Sigmoid colon (tissue), 4 donors: ENCODE data around the gene ST8SIA1.

Experiments
- POLR2A ChIP-seq, 2 donors: fragments of 450-650 bp; IDR thresholded peaks; one replicate each; pipeline ENCODE4 v1.6.1; 2016; ENCODE audit warnings: antibody characterized with exemption in 2 of 2, mild to moderate bottlenecking in 2 of 2, moderate library complexity in 2 of 2
- POLR2AphosphoS5 ChIP-seq, 4 donors: sonication (generic); formaldehyde crosslinking; IDR thresholded peaks; one replicate each; pipeline ENCODE4 v1.6.1; 2017; ENCODE audit warnings: antibody characterized with exemption in 4 of 4
- TF ChIP-seq, protein P1 (sequence below), 4 experiments: fragments of 450-650 bp in 3 of 4; fragments of 200-600 bp in 1 of 4; IDR thresholded peaks; one replicate each; pipeline ENCODE4 v1.5.1; 2016 to 2019; ENCODE audit warnings: antibody characterized with exemption in 4 of 4, mild to moderate bottlenecking in 3 of 4, moderate library complexity in 2 of 4

DNA sequence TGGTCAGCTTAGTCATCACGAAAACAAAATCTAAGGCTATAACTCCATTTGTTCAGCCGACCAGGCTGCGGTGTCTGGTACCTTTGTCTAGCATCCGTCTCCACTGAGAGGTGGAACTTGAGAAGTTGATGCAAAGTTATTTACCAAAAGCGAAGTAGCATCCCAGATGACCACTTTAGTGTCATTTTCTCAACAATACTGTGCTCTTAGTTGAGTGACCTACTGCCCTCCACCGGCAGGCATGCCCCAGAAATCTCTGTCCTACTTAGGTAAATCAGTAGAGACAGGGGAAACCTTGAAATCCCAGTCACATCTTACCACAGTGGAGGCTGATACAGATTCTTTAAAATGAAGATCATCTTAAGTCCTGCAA lies 1.3 kb upstream of the ST8SIA1 start:
- TF ChIP-seq, protein P1, sequence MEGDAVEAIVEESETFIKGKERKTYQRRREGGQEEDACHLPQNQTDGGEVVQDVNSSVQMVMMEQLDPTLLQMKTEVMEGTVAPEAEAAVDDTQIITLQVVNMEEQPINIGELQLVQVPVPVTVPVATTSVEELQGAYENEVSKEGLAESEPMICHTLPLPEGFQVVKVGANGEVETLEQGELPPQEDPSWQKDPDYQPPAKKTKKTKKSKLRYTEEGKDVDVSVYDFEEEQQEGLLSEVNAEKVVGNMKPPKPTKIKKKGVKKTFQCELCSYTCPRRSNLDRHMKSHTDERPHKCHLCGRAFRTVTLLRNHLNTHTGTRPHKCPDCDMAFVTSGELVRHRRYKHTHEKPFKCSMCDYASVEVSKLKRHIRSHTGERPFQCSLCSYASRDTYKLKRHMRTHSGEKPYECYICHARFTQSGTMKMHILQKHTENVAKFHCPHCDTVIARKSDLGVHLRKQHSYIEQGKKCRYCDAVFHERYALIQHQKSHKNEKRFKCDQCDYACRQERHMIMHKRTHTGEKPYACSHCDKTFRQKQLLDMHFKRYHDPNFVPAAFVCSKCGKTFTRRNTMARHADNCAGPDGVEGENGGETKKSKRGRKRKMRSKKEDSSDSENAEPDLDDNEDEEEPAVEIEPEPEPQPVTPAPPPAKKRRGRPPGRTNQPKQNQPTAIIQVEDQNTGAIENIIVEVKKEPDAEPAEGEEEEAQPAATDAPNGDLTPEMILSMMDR (IDR thresholded peaks at IDR 0.05): peak in 1 of 4 experiments; percentile 44
- TF ChIP-seq POLR2AphosphoS5 (IDR thresholded peaks at IDR 0.05): no peak
- TF ChIP-seq POLR2A (IDR thresholded peaks at IDR 0.05): no peak
